Stimulated activated CD4-positive, alpha-beta T cell treated with anti-CD3 and anti-CD28 coated beads, Interleukin-1b, Interleukin-23, amount 100 ng/mL, for 1 hour (primary cell): ENCODE measurements around the gene NUDT2.

Experiments
- DNase-seq, 2 donors: peaks; one replicate each; pipeline ENCODE4 v3.0.0-alpha.2; 2020; ENCODE audit warnings: low read depth in 2 of 2

NUDT2 gene

GRCh38 chr9:34370970-34371880 lies 41.9 kb downstream of the NUDT2 start:
- no peak for DNase-seq

- no peak for DNase-seq
These were observed 42.6 kb downstream of the NUDT2 start for GRCh38 chr9:34371886-34372466.

GRCh38 chr9:34372467-34373011 lies 43.2 kb downstream of the NUDT2 start:
- no peak for DNase-seq

- DNase-seq: no peak
These were observed 44.4 kb downstream of the NUDT2 start for GRCh38 chr9:34373749-34374148.

- no peak for DNase-seq
These were observed 45.0 kb downstream of the NUDT2 start for GRCh38 chr9:34374339-34374738.

GRCh38 chr9:34374905-34375552 lies 45.7 kb downstream of the NUDT2 start:
- DNase-seq: no peak

GRCh38 chr9:34375901-34376595 lies 46.7 kb downstream of the NUDT2 start:
- no peak for DNase-seq

GRCh38 chr9:34376596-34377403 lies 47.4 kb downstream of the NUDT2 start, which contains the start of gene MYORG:
MYORG (minus strand) TSS chr9:34376898; CDS start chr9:34372943, 3,955 bp downstream.
- DNase-seq: peak; percentile 87 to 89

- DNase-seq: no peak
These were observed 48.0 kb downstream of the NUDT2 start for GRCh38 chr9:34377404-34377746.

GRCh38 chr9:34378376-34379060 lies 49.1 kb downstream of the NUDT2 start:
- no peak for DNase-seq

GRCh38 chr9:34379334-34380033 lies 50.1 kb downstream of the NUDT2 start:
- peak; percentile 77 to 81 for DNase-seq

- no peak for DNase-seq
These were observed 50.7 kb downstream of the NUDT2 start for GRCh38 chr9:34380034-34380510.

- DNase-seq: peak; percentile 42 to 73
These were observed 51.3 kb downstream of the NUDT2 start for GRCh38 chr9:34380511-34381315.

GRCh38 chr9:34381323-34381722 lies 52.0 kb downstream of the NUDT2 start:
- no peak for DNase-seq

GRCh38 chr9:34382054-34382453 lies 52.7 kb downstream of the NUDT2 start:
- DNase-seq: no peak

- no peak for DNase-seq
These were observed 53.5 kb downstream of the NUDT2 start for GRCh38 chr9:34382879-34383278.

- DNase-seq: no peak
These were observed 54.5 kb downstream of the NUDT2 start for GRCh38 chr9:34383904-34384303.

- DNase-seq: no peak
These were observed 55.2 kb downstream of the NUDT2 start for GRCh38 chr9:34384368-34385165.
